CD4-positive, alpha-beta T cell treated with Interferon alpha-2 for 1 hour (primary cell): Measurements from ENCODE around the gene F2RL3.

Source experiments
- DNase-seq, 2 donors: peaks; one replicate each; pipeline ENCODE4 v3.0.0-alpha.2; 2020 to 2022

Gene F2RL3

GRCh38 chr19:16875584-16876555 lies 12.9 kb upstream of the F2RL3 start:
- no peak for DNase-seq

DNA sequence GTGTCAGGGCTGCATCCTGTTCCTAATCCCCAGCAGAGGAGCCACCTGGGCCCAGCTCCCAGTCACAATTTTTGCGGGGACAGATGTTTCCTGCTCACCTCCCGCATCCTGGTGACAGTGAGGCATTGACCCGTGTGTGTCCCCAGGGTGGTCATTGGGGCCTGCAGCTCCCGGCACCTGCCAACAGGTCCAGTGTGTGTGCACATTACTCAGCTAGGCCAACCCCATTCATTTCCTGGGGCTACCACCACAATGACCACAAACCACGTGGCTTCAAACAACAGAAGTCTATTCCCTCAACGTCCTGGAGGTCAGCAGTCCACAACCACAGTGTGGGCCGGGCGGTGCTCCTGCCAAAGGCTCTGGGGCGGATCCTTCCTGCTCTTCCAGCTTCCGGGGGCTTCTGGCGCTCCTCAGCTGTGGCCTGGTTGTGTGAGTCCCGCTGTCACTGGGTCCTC lies 11.9 kb upstream of the F2RL3 start:
- no peak for DNase-seq

GRCh38 chr19:16877581-16877980 lies 11.2 kb upstream of the F2RL3 start:
- DNase-seq = no peak

GRCh38 chr19:16878181-16878965 lies 10.4 kb upstream of the F2RL3 start:
- no peak for DNase-seq

DNA sequence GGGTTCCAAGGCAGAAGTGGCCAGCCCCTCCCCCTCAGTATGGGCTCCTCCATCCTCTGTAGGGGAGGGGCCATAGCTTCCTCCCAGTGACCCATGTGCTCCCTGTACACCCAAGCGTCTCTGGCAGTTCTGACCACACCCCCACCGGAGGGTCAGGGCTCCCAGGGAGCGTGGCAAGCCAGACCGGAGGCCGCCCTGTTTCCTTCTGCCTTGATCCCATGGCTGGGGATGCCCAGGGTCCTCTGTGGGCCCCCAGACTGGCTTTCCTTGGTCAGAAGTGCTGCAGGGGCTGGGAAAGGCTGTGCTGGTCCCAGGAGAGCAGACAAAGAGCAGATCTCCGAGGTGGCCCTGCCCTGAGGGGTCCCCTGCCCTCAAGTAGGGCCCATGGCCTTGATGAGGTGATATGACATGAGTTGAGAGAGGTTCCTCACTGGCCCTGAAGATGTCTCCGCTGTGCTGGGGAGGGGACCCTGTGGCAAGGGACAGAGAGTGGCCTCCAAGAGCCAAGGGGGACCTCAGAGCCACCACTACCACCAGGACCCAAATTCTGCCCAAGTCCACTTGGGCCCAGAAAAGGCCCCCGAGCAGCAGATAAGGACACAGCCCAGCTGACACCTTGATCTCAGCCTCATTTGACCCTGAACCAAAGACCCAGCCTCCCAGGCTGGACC lies 7.8 kb upstream of the F2RL3 start:
- DNase-seq = no peak

- DNase-seq = no peak
Measured at GRCh38 chr19:16882146-16882545, 6.7 kb upstream of the F2RL3 start.

DNA sequence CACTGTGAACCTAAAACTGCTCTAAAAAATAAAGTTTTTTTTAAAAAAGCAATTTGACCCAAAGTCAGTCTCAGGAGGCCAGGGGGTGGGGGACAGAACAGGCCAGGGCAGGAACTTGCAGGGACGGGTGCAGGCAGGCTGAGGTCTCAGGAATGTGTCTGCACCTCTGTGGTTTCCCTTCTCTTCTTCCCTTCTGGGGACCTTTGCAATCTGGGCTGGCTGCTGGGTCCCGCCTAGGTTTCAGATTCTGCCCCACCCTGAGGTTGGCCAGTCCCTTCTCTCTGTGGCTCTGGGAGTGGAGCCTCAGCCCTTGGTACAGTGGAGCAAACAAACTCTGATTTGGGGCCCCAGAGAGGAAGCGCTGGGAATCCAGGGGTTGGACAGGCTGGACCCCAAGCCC lies 5.3 kb upstream of the F2RL3 start:
- no peak for DNase-seq

DNA sequence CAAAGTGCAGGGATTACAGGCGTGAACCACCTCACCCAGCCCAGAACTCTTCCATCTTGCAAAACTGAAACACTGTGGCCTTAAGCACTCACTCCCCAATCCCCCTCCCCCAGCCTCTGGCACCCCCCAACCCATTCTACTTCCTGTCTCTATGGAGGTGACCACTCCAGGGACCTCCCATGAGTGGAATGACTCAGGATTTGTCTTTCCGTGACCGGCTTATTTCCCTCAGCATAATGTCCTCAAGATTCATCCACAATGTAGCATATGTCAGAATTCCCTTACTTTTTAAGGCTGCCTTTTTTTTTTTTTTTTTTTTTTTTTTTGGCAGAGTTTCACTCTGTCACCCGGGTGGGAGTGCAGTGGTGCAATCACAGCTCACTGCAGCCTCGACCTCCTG lies 3.6 kb upstream of the F2RL3 start:
- DNase-seq = no peak

DNA sequence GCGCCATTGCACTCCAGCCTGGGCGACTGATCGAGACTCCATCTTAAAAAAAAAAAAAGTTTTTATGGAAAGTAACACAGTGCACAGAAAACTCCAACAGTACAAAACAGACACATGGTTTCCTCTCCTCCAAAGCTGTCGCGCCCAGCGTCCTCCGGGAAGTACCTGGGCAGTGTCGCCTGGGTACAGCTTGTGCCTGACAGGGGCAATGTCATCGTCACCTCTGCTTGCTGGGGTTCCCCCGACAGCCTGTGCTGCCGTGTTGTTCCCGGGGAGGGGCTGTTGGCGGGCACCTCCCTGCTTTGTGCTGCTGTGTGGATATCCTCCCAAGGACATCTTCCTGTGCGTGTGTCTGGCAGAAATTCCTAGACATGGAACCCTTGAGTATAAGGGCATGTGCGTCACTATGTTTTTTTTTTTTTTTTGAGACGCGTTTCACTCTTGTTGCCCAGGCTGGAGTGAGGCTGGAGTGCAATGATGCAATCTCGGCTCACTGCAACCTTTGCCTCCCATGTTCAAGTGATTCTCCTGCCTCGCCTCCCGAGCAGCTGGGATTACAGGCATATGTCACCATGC lies 2.4 kb upstream of the F2RL3 start:
- DNase-seq = no peak

GRCh38 chr19:16887353-16888265 lies 1.2 kb upstream of the F2RL3 start:
- DNase-seq = no peak

DNA sequence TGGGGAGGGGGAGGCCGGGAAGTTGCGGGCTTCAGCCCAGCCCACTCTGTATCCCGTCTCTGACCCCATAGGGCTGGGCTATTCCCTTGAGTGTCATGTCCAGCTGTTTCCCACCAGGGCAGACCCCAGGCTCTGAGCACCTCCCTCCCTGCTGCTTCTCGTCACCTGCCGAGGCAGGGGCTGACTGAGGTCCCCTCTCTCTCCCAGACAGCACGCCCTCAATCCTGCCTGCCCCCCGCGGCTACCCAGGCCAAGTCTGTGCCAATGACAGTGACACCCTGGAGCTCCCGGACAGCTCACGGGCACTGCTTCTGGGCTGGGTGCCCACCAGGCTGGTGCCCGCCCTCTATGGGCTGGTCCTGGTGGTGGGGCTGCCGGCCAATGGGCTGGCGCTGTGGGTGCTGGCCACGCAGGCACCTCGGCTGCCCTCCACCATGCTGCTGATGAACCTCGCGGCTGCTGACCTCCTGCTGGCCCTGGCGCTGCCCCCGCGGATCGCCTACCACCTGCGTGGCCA lies 625 bp downstream of the F2RL3 start:
- no peak for DNase-seq

DNA sequence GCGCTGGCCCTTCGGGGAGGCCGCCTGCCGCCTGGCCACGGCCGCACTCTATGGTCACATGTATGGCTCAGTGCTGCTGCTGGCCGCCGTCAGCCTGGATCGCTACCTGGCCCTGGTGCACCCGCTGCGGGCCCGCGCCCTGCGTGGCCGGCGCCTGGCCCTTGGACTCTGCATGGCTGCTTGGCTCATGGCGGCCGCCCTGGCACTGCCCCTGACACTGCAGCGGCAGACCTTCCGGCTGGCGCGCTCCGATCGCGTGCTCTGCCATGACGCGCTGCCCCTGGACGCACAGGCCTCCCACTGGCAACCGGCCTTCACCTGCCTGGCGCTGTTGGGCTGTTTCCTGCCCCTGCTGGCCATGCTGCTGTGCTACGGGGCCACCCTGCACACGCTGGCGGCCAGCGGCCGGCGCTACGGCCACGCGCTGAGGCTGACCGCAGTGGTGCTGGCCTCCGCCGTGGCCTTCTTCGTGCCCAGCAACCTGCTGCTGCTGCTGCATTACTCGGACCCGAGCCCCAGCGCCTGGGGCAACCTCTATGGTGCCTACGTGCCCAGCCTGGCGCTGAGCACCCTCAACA lies 1.2 kb downstream of the F2RL3 start:
- DNase-seq = no peak

GRCh38 chr19:16890461-16891184 lies 1.8 kb downstream of the F2RL3 start:
- DNase-seq = no peak

DNA sequence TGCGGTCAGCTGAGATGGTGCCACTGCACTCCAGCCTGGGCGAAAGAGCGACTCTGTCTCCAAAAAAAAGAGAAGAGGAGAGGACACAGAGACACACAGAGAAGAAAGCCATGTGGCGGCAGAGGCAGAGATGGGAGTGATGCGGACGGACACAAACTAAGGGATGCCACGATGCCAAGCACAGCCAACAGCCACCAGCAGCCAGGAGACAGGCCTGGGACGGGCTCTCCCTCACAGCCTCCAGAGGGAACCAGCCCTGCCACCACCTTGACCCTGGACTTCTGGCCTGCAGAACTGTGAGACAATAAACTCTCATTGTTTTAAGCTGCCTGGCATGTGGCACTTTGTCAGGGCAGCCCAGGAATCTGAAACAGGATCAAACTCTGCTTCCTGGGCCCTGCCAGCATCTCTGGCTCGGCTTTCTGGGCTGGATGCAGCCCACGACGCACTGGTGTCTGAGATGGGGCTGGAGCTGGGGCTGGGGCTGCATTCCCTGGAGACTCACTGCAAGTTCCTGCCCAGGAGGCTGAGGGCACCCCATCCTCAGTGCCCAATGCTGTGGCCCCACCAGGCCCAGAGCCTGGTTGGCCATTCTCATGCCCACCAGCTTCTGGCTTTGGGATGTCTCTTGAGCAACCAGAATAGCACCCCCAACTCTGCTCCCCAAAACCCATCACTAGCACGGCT lies 3.0 kb downstream of the F2RL3 start:
- DNase-seq = no peak

DNA sequence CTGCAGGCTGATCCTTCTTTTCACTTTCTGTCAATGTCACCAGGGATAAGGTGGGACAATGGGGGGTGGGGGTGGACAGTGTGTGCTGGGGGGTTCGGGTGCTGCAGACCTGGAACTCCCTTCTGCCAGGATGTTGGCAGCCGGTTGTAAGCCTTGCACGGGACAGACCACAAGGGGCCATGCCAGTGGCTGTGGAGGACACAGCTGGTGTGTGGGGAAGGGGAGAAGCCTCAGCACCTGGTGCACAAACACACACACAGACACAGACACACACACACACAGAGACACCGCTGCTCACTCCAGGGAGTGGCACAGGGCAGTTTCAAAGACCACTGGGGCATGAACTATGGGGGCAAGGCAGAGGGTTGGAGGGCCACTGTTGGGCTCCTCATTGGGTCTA lies 3.6 kb downstream of the F2RL3 start:
- DNase-seq = no peak

GRCh38 chr19:16892868-16893685 lies 4.3 kb downstream of the F2RL3 start:
- DNase-seq = no peak

DNA sequence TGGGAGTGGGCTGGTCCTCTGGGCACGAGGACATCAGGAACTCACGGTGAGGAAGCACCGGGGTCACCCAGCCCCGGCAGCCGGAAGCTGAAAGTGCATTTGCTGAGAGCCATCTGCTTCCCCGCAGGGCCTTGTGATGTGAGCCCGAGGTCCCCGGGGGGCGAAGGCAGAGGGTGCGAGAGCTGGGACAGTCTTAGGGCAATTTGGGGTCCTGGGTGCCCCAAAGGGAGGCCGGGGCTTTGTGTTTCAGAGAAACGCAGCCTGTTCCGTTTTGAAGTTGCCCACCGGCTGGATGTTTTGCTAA lies 4.8 kb downstream of the F2RL3 start:
- DNase-seq = peak in 1 of 2 donors; percentile 33

DNA sequence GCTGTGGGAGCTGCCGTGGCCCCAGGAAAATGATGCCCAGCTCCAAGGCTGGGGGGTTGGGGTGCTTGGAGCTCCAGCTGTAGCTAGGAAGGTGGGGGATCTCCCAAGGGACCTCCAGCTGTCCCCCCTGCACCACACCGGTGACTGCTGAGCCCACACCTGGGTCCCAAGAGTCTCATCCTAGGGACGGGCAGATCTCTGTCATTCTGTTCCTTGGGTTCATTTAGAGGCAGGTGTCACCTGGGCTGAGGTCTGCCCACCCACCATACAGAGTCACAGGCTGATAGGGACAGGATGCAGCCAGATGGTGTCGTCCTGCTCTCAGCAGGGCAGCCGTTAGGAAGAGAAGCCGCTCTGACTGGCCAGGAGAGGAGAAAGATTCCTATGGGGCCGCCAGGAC lies 5.3 kb downstream of the F2RL3 start:
- DNase-seq = no peak

GRCh38 chr19:16895467-16896145 lies 6.8 kb downstream of the F2RL3 start:
- no peak for DNase-seq
